Bronchial epithelial cell (primary cell): Measurements from ENCODE around the gene DNHD1. TPM values are rescaled to one million over a fixed set of nuclear protein-coding genes. Genes with fewer than 3 reads are reported as not detected.

Experiments
- DNase-seq: peaks from one replicate; pipeline ENCODE4 v3.0.0-alpha.2; 2010; ENCODE audit warnings: low read depth
- FAIRE-seq: peaks from 2 replicates; lab custom pipeline; 2011; peaks lifted over from hg19 to GRCh38; lab: Jason Lieb, UNC
- H3K27me3 ChIP-seq: 2 replicates; pipeline ENCODE4 v1.5.1; 2011; ENCODE audit warnings: low read length; ENCODE audit not compliant: control insufficient read depth, insufficient read depth
- H3K36me3 ChIP-seq: 2 replicates; pipeline ENCODE4 v1.5.1; 2011; ENCODE audit warnings: low read length; ENCODE audit not compliant: control insufficient read depth, insufficient read depth
- H3K4me3 ChIP-seq: 2 replicates; pipeline ENCODE4 v1.5.1; 2011; ENCODE audit warnings: mild to moderate bottlenecking, low read depth, low read length, control low read depth
- total RNA-seq: library from RNA; depleted of rRNA; stranded (reverse); fragments of >200 nt; gene quantifications from 2 replicates; pipeline ENCODE4 v1.2.1, GENCODE V29; 2014
- TF ChIP-seq, protein P1 (sequence below): IDR thresholded peaks from 2 replicates; pipeline ENCODE4 v1.5.1; 2011; ENCODE audit warnings: mild to moderate bottlenecking, moderate library complexity, low read length, control low read depth, inconsistent platforms; ENCODE audit not compliant: insufficient read depth, severe bottlenecking

Gene DNHD1
- total RNA-seq, 1 donor from 2014 or later, result 4.5 TPM

DNA sequence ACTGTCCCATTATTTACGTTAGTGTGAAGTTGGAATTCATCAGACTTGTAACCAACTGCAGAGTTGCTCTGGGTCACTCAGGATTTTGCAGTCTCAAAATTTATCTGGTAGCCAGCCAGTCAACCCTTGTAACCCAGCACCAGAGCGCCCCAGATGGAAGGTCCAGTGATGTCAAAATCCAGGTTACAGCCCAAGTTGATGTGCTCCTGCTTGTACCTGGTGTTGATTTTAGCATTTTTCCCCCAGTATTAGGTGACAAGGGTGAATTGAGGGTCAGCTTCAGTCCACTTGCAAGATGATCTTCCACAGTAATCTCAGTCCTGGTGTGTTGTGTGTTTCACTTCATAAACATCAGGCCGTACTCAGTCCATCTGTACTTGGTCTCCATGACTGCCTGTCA, 8.3 kb upstream of the DNHD1 start:
- FAIRE-seq, result no peak
- Histone ChIP-seq H3K36me3 (peaks cover 4% of the 10 kb centered on the region), H3K27me3 (no peaks in the 10 kb centered on the region), H3K4me3 (no peak overlapping the region)
- no peak for DNase-seq
- TF ChIP-seq, protein P1, sequence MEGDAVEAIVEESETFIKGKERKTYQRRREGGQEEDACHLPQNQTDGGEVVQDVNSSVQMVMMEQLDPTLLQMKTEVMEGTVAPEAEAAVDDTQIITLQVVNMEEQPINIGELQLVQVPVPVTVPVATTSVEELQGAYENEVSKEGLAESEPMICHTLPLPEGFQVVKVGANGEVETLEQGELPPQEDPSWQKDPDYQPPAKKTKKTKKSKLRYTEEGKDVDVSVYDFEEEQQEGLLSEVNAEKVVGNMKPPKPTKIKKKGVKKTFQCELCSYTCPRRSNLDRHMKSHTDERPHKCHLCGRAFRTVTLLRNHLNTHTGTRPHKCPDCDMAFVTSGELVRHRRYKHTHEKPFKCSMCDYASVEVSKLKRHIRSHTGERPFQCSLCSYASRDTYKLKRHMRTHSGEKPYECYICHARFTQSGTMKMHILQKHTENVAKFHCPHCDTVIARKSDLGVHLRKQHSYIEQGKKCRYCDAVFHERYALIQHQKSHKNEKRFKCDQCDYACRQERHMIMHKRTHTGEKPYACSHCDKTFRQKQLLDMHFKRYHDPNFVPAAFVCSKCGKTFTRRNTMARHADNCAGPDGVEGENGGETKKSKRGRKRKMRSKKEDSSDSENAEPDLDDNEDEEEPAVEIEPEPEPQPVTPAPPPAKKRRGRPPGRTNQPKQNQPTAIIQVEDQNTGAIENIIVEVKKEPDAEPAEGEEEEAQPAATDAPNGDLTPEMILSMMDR, result no peak

DNA sequence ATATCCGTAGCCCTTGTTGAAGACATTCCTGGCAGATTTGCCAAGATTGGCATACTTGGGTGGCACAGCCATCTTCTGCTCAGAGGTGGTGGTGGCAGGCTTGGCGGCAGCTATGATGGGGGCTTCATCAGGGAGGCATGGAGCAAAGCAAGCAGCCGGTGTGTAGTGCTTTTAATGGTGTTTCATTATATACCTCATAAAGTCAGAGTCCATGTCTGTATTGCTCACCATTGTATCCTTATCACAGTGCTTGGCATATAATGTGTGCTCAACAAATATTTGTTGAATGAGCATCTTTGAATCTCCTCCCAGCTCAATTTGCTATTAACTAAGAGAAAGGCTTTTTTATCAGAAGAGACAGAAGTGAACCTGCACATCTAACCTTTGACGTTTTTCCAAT, 7.8 kb upstream of the DNHD1 start:
- no peak overlapping the region for H3K4me3 ChIP-seq
- DNase-seq (no peak), FAIRE-seq (no peak)
- H3K36me3 ChIP-seq, result peaks cover 4% of the 10 kb centered on the region
- H3K27me3 ChIP-seq, result no peaks in the 10 kb centered on the region
- TF ChIP-seq, protein P1, result no peak

DNA sequence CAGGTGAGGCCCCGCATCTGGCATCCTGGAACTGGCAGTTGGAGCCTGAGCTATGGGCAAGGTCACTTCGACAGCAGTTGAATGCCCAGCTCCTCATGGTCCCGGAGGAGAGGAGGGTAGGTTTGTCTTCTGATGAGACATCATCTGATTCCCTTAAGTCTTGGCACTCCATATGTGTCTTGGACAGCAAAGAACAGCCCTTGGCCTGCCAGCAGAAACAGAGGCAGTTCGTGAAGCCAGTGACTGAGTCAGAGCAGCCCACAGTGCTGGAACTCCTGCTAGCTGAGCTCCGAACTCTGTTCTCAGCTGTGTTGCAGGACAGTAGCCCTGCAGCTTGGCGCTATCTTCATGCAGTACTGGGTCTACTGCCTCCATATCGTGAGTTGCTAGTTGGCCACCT, 1.0 kb downstream of the DNHD1 start:
- no peak for FAIRE-seq
- no peaks in the 10 kb centered on the region for H3K27me3 ChIP-seq
- peaks cover 3% of the 10 kb centered on the region for H3K36me3 ChIP-seq
- no peak for DNase-seq
- no peak overlapping the region for H3K4me3 ChIP-seq
- TF ChIP-seq, protein P1, result no peak

DNA sequence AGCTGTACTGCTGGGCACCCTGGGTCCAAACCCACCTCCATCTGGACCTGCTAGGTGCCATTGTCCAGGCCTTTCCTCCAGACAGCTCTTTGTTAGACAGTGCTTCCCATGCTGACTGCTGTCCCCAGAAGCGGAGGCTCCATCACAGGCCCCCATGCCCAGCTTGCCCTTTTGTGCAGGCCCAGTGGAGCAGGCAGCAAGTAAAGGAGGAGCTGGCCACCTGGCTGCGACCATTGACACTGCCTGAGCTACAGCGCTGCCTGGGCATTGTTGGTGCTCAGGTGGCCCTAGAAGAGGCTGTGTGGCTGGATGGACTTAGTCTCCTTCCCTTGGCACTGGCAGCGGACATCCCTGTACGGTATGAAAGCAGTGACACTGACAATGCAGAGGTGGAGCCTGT, 1.5 kb downstream of the DNHD1 start:
- no peak for DNase-seq
- Histone ChIP-seq H3K27me3 (no peaks in the 10 kb centered on the region), H3K4me3 (no peak overlapping the region), H3K36me3 (peaks cover 1% of the 10 kb centered on the region)
- FAIRE-seq, result no peak
- TF ChIP-seq, protein P1, result no peak

DNA sequence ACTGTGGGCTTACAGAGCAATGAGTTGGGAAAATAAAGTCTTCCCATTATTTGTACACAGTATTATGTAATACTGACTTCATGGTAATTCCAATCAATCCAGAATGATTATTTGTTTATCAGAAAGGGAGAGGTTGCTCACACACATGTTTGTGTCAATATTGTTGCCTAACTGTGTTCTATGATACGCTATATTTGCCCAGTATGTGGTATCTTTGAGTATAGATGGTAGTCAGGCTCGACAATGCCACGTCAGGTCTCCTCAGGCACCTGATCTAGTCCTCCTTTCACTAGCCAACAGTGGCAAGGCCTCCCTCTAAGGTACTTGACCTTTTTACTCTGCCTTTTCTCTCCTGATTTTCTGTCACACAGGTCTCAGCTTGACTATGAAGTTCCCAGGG, 5.3 kb downstream of the DNHD1 start:
- peak; percentile 28 for FAIRE-seq
- TF ChIP-seq, protein P1, result no peak
- Histone ChIP-seq H3K27me3 (no peaks in the 10 kb centered on the region), H3K36me3 (peaks cover 1% of the 10 kb centered on the region), H3K4me3 (no peak overlapping the region)
- DNase-seq, result no peak

DNA sequence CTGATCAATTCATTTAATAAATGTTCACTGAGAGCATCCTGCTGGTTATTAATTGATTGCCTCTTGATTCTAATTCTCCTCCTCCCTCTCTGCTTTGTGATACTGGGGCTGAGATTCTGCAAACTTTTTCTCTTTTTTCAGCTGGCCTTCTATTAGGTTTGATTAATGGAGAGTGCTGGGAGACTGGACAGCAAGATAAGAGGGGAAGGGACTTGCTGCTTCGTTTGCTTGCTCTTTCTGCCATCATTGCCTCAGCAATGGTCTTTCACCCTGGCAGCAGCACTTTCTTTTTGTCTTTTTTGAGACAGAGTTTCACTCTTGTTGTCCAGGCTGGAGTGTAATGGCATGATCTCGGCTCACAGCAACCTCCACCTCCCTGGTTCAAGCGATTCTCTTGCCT, 7.1 kb downstream of the DNHD1 start:
- no peak for DNase-seq
- TF ChIP-seq, protein P1, result no peak
- Histone ChIP-seq H3K4me3 (no peak overlapping the region), H3K27me3 (no peaks in the 10 kb centered on the region), H3K36me3 (no peaks in the 10 kb centered on the region)
- FAIRE-seq, result no peak
